Ovary (tissue), 3 donors: ENCODE data around the gene NFE2L2.

ENCODE experiments used
- CTCF ChIP-seq, 3 donors: fragments of 450-650 bp in 2 of 3; fragments of 200-600 bp in 1 of 3; IDR thresholded peaks; one replicate each; pipeline versions ENCODE4 v1.5.1 to v1.8.0; 2016 to 2022; ENCODE audit warnings: antibody characterized with exemption in 3 of 3, mild to moderate bottlenecking in 1 of 3
- EP300 ChIP-seq: sonication (generic); formaldehyde crosslinking; IDR thresholded peaks from one replicate; pipeline ENCODE4 v1.6.1; 2017; ENCODE audit warnings: antibody characterized with exemption
- POLR2A ChIP-seq: fragments of 450-650 bp; IDR thresholded peaks from one replicate; pipeline ENCODE4 v1.6.1; 2017; ENCODE audit warnings: antibody characterized with exemption, mild to moderate bottlenecking, moderate library complexity
- donor health status: DM: no; HTN: no; CAD: no.

GRCh38 chr2:177312562-177312961 is 48.0 kb upstream of the NFE2L2 start:
- TF ChIP-seq CTCF (IDR thresholded peaks at IDR 0.05), result no peak
- no peak for TF ChIP-seq POLR2A
- no peak for TF ChIP-seq EP300
